OCI-M2 (cell line): ENCODE results near the gene JPH3.

Source experiments
- DNase-seq: peaks from one replicate; lab custom pipeline; 2025; ENCODE audit not compliant: unreplicated experiment; lab: John Stamatoyannopoulos, UW

JPH3 gene

DNA sequence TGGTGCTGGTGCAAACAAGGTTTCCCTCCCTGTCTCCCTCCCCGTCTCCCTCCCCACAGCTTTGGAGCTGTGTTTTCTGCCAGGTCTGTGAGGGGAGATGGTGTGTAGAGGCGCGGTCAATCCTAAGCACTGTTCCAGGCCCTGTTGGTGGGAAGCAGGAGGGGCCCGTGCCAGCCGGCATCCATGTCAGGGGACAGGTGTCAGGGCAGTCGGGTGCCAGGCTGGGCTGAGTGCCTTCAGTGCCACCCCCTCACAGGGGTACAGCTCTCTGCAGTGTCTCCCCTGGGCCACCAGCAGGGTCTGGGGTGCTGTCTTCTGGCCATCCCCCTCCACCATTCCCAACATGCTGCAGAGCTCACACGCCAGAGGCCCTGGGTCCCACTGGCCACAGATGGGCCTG, 89.9 kb downstream of the JPH3 start:
- DNase-seq, result no peak

DNA sequence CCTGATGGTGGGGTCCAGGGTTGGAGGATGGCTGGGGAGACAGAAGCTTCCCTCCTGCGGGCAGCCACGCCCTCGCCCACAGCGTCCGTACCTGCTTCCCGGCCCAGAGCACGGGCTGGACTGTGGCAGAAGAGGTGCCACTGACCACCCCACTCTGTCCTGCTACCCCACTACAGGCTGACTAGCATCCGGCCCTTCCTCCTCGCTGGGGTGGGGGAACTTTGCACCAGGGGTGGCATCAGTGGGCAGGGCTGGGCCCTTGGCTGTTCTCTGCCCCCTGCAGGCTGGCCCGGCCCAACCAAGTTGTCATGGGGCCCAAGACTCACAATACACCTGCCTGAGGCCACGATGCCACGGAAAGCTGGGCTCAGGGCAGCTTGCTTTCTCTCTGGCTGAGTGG, 90.4 kb downstream of the JPH3 start:
- no peak for DNase-seq

GRCh38 chr16:87693827-87694226, 91.5 kb downstream of the JPH3 start:
- no peak for DNase-seq

- DNase-seq, result no peak
Measured at GRCh38 chr16:87694441-87695125, 92.3 kb downstream of the JPH3 start.

DNA sequence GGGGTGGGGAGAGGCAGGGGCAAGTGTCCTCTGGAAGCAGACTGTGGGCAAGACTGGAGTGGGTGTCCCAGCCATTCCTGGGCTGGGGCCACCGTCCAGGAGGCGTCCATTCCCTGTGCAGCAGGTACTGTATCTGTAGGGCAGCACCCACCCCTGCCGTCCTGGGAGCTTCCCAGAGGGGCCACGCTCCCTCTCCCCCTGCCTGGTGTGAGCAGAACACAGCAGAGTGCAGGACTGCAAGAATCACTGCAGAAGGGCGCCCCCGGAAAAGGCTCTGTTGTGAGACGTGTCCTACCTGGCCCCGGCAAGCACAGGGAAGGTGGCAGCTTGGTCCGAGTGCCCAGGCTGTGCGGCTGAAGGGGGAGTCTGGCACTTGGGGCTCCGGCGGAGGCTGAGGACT, 93.2 kb downstream of the JPH3 start:
- no peak for DNase-seq

DNA sequence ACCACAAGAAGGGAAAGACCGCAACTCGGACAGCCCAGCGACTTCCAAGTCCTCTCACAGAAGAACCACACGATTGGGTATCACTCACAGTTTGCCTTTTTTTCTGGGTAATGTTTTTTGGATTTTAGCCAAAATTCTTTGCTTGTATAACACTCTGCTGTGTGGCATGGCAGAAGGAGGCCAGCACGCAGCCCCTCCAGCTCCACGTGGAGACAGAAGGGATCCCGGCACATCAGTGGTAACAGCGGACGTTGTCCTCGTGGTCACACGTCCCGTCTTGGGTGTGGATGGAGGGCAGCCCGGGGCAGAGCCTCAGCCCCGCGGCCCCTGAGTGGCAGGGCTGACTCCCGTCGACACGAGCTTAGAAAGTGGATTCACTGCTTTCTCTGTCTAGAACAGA, 94.4 kb downstream of the JPH3 start:
- no peak for DNase-seq

- DNase-seq, result no peak
Measured at GRCh38 chr16:87697256-87697655, 94.9 kb downstream of the JPH3 start.

- no peak for DNase-seq
Measured at GRCh38 chr16:87697792-87698191, 95.5 kb downstream of the JPH3 start.

GRCh38 chr16:87698241-87698640, 95.9 kb downstream of the JPH3 start:
- DNase-seq, result no peak

DNA sequence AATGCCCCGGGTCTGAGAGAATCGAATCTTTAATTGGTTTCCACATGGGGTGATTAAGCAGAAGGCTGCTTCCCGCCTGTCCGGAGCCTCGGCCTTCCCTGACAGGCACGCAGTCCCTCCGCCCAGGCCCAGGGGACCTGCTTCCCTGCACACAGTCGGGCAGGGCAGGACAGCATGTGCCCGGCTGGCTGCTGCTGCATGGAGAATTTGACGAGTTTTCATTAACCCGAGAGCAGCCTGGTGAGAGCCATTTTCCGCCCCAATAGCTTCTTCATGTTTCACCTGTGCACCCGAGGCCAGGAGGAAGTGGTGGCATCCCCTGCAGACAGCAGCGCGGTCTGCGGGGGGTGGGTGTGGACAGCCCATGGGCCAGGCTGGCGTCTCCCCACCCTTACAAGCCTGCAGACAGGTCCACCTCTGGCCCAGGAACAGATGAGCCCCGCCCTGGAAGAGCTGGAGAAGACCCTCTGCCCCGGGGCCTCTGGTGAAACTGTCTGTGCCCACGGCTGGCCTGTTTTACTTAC, 96.4 kb downstream of the JPH3 start:
- DNase-seq, result no peak

DNA sequence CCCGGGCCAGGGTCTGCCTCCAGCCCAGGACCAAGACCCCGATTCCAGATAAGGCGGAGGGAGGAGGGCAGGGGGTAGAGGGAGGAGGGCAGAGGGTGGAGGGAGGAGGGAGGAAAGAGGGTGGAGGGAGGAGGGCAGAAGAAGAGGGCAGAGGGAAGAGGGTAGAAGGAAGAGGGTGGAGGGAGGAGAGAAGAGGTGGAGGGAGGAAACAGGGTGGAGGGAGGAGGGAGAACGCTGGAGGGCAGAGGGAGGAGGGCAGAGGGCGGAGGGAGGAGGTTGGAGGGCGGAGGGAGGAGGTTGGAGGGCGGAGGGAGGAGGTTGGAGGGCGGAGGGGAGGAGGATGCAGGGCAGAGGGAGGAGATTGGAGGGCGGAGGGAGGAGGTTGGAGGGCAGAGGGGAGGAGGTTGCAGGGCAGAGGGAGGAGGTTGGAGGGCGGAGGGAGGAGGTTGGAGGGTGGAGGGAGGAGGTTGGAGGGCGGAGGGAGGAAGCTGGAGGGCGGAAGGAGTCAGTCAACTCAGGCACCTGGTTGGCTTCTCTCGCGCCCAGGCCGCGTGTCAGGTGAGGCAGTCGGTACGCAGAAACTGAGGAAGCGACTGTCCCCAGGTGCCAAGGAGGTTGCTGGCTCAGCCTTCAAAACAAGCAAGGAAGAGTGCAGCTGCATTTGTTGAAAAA, 98.2 kb downstream of the JPH3 start:
- no peak for DNase-seq

DNA sequence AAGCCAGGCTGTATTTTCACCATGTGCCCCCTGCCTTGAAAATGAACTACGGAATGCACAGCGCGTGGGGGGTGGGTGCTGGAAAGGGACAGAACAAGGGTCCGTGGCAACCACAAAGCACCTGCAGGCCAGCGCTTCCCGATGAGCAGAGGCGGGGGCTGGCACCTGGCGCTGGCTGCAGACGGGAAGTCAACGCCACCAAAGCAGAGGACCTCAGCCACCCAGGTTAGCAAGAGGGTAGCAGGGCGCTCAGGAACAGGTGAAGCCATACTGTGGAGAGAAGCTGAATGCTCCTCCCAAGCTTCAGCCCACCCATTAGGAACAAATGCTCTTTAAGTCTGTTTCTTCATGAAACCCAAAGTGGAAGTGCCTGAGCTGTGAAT, 98.8 kb downstream of the JPH3 start:
- no peak for DNase-seq

DNA sequence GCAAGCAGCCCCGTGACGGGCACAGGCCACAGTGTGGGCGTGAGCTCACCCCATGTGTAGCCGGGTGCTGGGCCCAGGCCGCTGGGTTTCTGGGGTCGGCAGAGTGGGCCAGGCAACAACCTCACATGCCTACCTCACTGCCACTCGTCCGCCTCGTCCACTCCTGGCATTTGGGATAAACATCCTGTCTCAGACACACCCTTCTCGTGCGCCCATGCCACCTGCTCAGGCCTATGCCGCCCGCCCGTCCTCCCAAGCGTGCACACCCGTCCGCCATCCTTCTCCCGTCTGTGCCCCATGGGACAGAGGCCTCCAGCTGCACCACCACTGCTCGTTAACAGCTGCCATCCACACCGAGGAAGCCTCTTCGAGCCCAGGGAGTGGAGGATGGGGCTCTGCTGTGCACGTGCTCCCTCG, 99.2 kb downstream of the JPH3 start:
- no peak for DNase-seq

GRCh38 chr16:87702325-87702811, 100.1 kb downstream of the JPH3 start:
- DNase-seq, result no peak

- no peak for DNase-seq
Measured at GRCh38 chr16:87703071-87703470, 100.8 kb downstream of the JPH3 start.

DNA sequence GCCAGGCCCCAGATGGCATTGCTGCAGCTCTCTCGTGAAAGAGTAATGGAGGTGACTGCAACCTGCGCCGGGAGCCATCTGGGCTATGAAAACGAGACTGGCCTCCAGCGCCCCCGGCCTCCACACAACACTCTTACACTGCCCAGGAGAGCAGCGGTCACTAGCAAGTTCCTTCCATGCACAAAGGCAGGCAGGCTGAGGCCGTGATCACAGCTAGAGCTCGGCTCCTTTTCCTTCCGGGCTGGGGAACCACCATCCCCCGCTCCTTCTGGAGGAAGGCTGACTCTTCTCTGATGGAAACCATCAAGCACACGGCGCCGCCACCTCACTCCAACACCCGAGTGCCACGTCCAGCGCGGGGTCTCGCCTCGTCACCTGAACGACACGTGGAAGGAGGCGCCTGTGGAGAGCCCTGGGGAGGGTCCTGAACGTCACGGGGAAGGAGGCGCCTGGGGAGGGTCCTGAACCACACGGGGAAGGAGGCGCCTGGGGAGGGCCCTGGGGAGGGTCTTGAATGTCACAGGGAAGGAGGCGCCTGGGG, 101.6 kb downstream of the JPH3 start:
- DNase-seq, result no peak

DNA sequence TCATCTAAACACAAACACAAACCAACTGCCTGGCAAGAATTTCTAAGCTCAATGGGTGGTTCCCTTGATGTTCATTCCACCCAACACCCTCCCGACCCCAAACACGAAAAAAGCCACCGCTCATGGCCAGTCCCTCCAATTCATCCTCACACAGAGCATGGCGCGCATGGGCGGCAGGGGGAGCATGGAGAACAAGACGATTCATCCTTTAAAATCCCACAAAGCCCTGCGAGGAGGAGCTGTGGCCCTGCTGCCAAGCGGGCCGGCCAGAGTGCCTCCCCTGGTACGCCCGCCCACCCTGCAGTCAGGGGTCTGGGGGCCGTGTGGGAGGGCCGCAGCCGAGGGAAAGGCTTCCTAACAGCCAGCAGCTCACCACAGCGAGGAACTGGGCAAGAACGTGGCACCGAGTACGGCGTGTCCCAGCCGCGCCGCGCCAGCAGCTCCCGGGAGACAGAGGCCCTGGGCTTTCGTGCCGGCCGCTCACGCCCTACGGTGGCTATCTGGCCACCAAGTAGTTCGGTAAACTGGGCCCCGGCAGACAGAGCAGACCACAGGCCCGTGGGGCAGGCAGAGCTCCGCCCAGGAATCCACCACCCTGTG, 102.5 kb downstream of the JPH3 start:
- no peak for DNase-seq

GRCh38 chr16:87705771-87706277, 103.5 kb downstream of the JPH3 start:
- no peak for DNase-seq

DNA sequence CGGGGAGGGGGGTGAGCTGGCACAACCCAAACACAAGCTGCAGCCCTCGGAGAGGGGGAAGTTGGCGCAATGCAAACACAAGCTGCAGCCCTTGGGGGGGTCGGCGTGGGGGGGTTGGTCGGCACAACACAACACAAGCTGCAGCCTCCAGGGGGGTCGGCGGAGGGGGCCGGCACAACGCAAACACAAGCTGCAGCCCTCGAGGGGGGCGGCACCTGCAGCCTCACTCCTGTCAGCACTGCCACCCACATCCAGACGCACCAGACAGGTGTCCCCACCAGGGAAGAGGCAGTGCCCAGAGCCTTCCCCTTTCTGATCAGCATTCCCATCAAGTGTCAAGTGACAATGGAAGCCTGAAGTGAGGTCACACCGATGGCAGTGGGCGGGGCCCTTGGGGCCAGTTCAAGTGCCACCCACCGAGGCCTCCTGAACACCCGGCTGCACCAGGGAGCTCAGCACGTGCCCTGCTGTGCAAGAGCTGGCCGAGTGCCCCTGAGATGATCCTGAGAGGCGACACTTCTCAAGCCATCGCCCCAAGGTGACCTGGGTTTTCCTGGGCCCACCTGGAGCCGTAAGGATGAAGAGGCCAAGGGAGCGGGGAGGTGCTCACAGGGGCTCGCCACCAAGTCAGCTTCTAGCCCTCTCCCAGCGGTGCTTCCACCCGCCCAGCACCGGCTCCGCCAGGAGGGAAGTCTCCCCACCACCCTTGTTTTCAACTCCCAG, 104.1 kb downstream of the JPH3 start:
- DNase-seq, result no peak

DNA sequence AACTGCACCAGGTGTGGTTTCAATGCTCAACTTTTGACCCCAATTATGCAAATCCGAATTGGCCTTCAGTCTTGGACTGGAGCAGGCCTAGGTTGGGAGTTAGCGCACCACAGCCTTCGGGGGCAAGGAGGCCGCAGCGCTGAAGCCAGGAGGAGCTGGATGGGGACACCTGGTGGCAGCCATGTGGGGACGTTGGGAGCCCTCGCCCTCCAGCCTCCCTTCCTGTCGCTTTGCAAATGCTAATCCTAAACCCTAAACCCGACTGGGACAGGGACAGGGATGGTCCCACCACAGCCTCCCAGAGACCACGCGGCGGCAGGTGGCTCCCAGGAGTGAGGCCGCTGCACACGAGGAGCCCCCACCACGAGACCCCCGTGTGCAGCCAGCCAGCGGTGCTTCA, 104.8 kb downstream of the JPH3 start:
- DNase-seq, result no peak
